ENCODE data around the gene TNP2. TPM values are rescaled to one million over a fixed set of nuclear protein-coding genes. Genes with fewer than 3 reads are reported as not detected.

The TNP2 gene
- total and polyA plus RNA-seq, 9 of the 15 experiments (the other 6 are each of a cell fraction or from before 2014, with no cell fraction given) = not detected

GRCh38 chr16:11238272-11239202 lies 30.6 kb downstream of the TNP2 start (continued):
- TF ChIP-seq THAP12 (CRISPR knock-in tag; IDR thresholded peaks at IDR 0.05) = no peak
- TF ChIP-seq ESRRB (CRISPR knock-in tag; IDR thresholded peaks at IDR 0.05; ENCODE audit: borderline replicate concordance) = no peak
- TF ChIP-seq, protein P1, sequence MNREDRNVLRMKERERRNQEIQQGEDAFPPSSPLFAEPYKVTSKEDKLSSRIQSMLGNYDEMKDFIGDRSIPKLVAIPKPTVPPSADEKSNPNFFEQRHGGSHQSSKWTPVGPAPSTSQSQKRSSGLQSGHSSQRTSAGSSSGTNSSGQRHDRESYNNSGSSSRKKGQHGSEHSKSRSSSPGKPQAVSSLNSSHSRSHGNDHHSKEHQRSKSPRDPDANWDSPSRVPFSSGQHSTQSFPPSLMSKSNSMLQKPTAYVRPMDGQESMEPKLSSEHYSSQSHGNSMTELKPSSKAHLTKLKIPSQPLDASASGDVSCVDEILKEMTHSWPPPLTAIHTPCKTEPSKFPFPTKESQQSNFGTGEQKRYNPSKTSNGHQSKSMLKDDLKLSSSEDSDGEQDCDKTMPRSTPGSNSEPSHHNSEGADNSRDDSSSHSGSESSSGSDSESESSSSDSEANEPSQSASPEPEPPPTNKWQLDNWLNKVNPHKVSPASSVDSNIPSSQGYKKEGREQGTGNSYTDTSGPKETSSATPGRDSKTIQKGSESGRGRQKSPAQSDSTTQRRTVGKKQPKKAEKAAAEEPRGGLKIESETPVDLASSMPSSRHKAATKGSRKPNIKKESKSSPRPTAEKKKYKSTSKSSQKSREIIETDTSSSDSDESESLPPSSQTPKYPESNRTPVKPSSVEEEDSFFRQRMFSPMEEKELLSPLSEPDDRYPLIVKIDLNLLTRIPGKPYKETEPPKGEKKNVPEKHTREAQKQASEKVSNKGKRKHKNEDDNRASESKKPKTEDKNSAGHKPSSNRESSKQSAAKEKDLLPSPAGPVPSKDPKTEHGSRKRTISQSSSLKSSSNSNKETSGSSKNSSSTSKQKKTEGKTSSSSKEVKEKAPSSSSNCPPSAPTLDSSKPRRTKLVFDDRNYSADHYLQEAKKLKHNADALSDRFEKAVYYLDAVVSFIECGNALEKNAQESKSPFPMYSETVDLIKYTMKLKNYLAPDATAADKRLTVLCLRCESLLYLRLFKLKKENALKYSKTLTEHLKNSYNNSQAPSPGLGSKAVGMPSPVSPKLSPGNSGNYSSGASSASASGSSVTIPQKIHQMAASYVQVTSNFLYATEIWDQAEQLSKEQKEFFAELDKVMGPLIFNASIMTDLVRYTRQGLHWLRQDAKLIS (CRISPR knock-in tag; IDR thresholded peaks at IDR 0.05) = 0 out of 2 replicates have a peak, but pooled peaks have one; percentile 44
- TF ChIP-seq WHSC1 (IDR thresholded peaks at IDR 0.05; ENCODE audit: low read length) = no peak
- TF ChIP-seq, protein P2, sequence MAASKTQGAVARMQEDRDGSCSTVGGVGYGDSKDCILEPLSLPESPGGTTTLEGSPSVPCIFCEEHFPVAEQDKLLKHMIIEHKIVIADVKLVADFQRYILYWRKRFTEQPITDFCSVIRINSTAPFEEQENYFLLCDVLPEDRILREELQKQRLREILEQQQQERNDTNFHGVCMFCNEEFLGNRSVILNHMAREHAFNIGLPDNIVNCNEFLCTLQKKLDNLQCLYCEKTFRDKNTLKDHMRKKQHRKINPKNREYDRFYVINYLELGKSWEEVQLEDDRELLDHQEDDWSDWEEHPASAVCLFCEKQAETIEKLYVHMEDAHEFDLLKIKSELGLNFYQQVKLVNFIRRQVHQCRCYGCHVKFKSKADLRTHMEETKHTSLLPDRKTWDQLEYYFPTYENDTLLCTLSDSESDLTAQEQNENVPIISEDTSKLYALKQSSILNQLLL (CRISPR knock-in tag; IDR thresholded peaks at IDR 0.05; ENCODE audit: borderline replicate concordance) = no peak
- 0 out of 4 replicates have a peak, but pooled peaks of 1 of the 2 experiments have one; percentile 11 for TF ChIP-seq SIN3A (IDR thresholded peaks at IDR 0.05; ENCODE audit: borderline replicate concordance in 2 of 2, control insufficient read depth in 1 of 2, low read depth in 2 of 2, low read length in 2 of 2)
- no peak for TF ChIP-seq NFE2 (IDR thresholded peaks at IDR 0.05; ENCODE audit: low read depth)
- no peak for TF ChIP-seq ZNF398 (CRISPR knock-in tag; IDR thresholded peaks at IDR 0.05)
- TF ChIP-seq PML (IDR thresholded peaks at IDR 0.05; ENCODE audit: low read length) = no peak
- TF ChIP-seq ZBTB17 (CRISPR knock-in tag; IDR thresholded peaks at IDR 0.05) = no peak
- TF ChIP-seq RFX1 (IDR thresholded peaks at IDR 0.05) = no peak
- peak; percentile 42; the same call in 1 of the 2 replicates for TF ChIP-seq GABPB1 (CRISPR knock-in tag; IDR thresholded peaks at IDR 0.05)

All from K562 (cell line).